GM19324 (cell line): ENCODE results near the gene SAXO1.
A peak's percentile ranks its signal among the peaks of the same experiment; 100 is the strongest.
"Not testable (repeated sequence)": the region's sequence is repeated elsewhere in the genome, so short reads cannot be mapped to it uniquely, and the experiment has no call there.

Experiments
- ATAC-seq: cut with Tn5 transposase; IDR thresholded peaks from one replicate; pipeline ENCODE4 v1.9.1; 2021; ENCODE audit warnings: mild to moderate bottlenecking, moderate library complexity; ENCODE audit not compliant: unreplicated experiment, low FRiP score

The SAXO1 gene

GRCh38 chr9:19033015-19033414 lies at the start of gene SAXO1:
Gene SAXO1 (minus strand): TSS chr9:19033209. CDS start chr9:19032908, 301 bp downstream.
- no peak for ATAC-seq

- no peak for ATAC-seq
These were observed 41.8 kb upstream of the SAXO1 start for GRCh38 chr9:19074836-19075235.

- no peak for ATAC-seq
These were observed 41.2 kb upstream of the SAXO1 start for GRCh38 chr9:19074229-19074628.

GRCh38 chr9:19057033-19057432 lies 24.0 kb upstream of the SAXO1 start:
- no peak for ATAC-seq

GRCh38 chr9:19050637-19051591 lies 17.9 kb upstream of the SAXO1 start:
- no peak for ATAC-seq

- ATAC-seq, result no peak
These were observed 17.1 kb upstream of the SAXO1 start for GRCh38 chr9:19049917-19050636.

GRCh38 chr9:19048966-19049916 lies 16.2 kb upstream of the SAXO1 start, which contains the start of gene RRAGA:
Gene RRAGA (plus strand): TSS chr9:19049427. CDS start chr9:19049660, 233 bp downstream.
- peak; percentile 94 for ATAC-seq

- no peak for ATAC-seq
These were observed 3.6 kb upstream of the SAXO1 start for GRCh38 chr9:19036611-19037010.

GRCh38 chr9:19032406-19032805 lies 603 bp downstream of the SAXO1 start:
- ATAC-seq, result no peak

GRCh38 chr9:19030899-19031298 lies 2.1 kb downstream of the SAXO1 start:
- ATAC-seq, result peak; percentile 54

GRCh38 chr9:19028835-19029451 lies 4.1 kb downstream of the SAXO1 start:
- no peak for ATAC-seq

- no peak for ATAC-seq
These were observed 5.2 kb downstream of the SAXO1 start for GRCh38 chr9:19027825-19028224.

- no peak for ATAC-seq
These were observed 6.6 kb downstream of the SAXO1 start for GRCh38 chr9:19026375-19026774.

GRCh38 chr9:19023078-19023477 lies 9.9 kb downstream of the SAXO1 start:
- no peak for ATAC-seq

- no peak for ATAC-seq
These were observed 10.8 kb downstream of the SAXO1 start for GRCh38 chr9:19022206-19022605.

- ATAC-seq, result not testable (repeated sequence)
These were observed 11.4 kb downstream of the SAXO1 start for GRCh38 chr9:19021649-19022048.

- no peak for ATAC-seq
These were observed 12.0 kb downstream of the SAXO1 start for GRCh38 chr9:19020886-19021455.

GRCh38 chr9:19018201-19018600 lies 14.8 kb downstream of the SAXO1 start:
- no peak for ATAC-seq

- ATAC-seq, result no peak
These were observed 23.5 kb downstream of the SAXO1 start for GRCh38 chr9:19009391-19009965.
